Esophagus squamous epithelium (tissue), 4 donors: ENCODE data around the gene RARB.

Source experiments
- CTCF ChIP-seq, 6 experiments: fragments of 450-650 bp in 4 of 6; fragments of 200-600 bp in 2 of 6; sonication (generic) in 2 of 6; IDR thresholded peaks; one replicate each; pipeline ENCODE4 v1.5.1; 2016 to 2019; ENCODE audit warnings: antibody characterized with exemption in 6 of 6, mild to moderate bottlenecking in 4 of 6, moderate library complexity in 4 of 6
- POLR2A ChIP-seq, 4 donors: fragments of 450-650 bp; IDR thresholded peaks; one replicate each; pipeline ENCODE4 v1.6.1; 2017; ENCODE audit warnings: antibody characterized with exemption in 4 of 4, mild to moderate bottlenecking in 4 of 4, moderate library complexity in 3 of 4

DNA sequence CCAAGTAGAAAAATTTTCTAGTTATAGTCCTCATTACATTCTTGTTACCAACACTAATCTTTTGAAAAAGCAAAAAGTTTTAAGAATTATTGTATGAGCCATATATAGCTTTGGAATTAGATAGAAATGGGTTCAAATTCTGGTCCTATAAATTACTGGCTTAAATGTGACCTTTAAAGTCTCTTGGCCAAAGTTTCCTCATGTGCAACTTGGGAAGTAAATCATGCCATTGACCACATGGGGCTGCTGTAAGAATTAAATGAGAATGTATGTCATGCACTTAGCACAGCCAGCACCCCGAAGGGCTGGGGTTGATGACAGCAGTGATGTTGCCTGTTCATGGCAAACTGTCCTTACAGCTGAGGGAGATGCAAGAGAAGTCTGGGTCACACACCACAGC, 128.4 kb downstream of the RARB start:
- TF ChIP-seq CTCF (IDR thresholded peaks at IDR 0.05), result no peak
- no peak for TF ChIP-seq POLR2A (IDR thresholded peaks at IDR 0.05)
